ENCODE measurements around the gene BCL11A.
"Not testable (repeated sequence)": the region's sequence is repeated elsewhere in the genome, so short reads cannot be mapped to it uniquely, and the experiment has no call there.

BCL11A gene

GRCh38 chr2:60426880-60427279 lies 126.6 kb downstream of the BCL11A start:
- Mint-ChIP-seq H3K27ac (ENCODE audit: low read depth) (no peak overlapping the region), H3K4me1 (no peaks in the 10 kb centered on the region), H3K27me3 (no peaks in the 10 kb centered on the region), H3K4me3 (no peak overlapping the region), H3K9me3 (no peaks in the 10 kb centered on the region), H3K36me3 (ENCODE audit: insufficient read depth) (no peaks in the 10 kb centered on the region)
- no peak for DNase-seq (ENCODE audit: low spot score in 2 of 2)
- ATAC-seq (replicated peaks; ENCODE audit: extremely low read depth, poor library complexity, severe bottlenecking), result no peak

- Mint-ChIP-seq H3K4me3 (no peak overlapping the region), H3K27me3 (no peaks in the 10 kb centered on the region), H3K9me3 (no peaks in the 10 kb centered on the region), H3K4me1 (no peaks in the 10 kb centered on the region), H3K27ac (ENCODE audit: low read depth) (no peak overlapping the region), H3K36me3 (ENCODE audit: insufficient read depth) (no peaks in the 10 kb centered on the region)
- ATAC-seq (replicated peaks; ENCODE audit: extremely low read depth, poor library complexity, severe bottlenecking) (no peak), DNase-seq (ENCODE audit: low spot score in 2 of 2) (no peak)
Measured at GRCh38 chr2:60426341-60426740, 127.1 kb downstream of the BCL11A start.

GRCh38 chr2:60424233-60424632 lies 129.2 kb downstream of the BCL11A start:
- no peak for ATAC-seq (replicated peaks; ENCODE audit: extremely low read depth, poor library complexity, severe bottlenecking)

GRCh38 chr2:60423505-60423904 lies 129.9 kb downstream of the BCL11A start:
- ATAC-seq (replicated peaks; ENCODE audit: extremely low read depth, poor library complexity, severe bottlenecking) (no peak), DNase-seq (ENCODE audit: low spot score in 2 of 2) (no peak)
- Mint-ChIP-seq H3K27ac (ENCODE audit: low read depth) (no peak overlapping the region), H3K36me3 (ENCODE audit: insufficient read depth) (no peaks in the 10 kb centered on the region), H3K4me3 (no peak overlapping the region), H3K9me3 (no peaks in the 10 kb centered on the region), H3K27me3 (peaks cover 12% of the 10 kb centered on the region), H3K4me1 (no peaks in the 10 kb centered on the region)

More at GRCh38 chr2:60424233-60424632, 129.2 kb downstream of the BCL11A start:
- no peaks in the 10 kb centered on the region for H3K36me3 Mint-ChIP-seq (ENCODE audit: insufficient read depth)
- DNase-seq (ENCODE audit: low spot score in 2 of 2), result no peak
- H3K4me3 Mint-ChIP-seq, result no peak overlapping the region
- H3K27ac Mint-ChIP-seq (ENCODE audit: low read depth), result no peak overlapping the region
- no peaks in the 10 kb centered on the region for H3K4me1 Mint-ChIP-seq
- H3K9me3 Mint-ChIP-seq, result no peaks in the 10 kb centered on the region
- peaks cover 4% of the 10 kb centered on the region for H3K27me3 Mint-ChIP-seq

GRCh38 chr2:60422826-60423483 lies 130.5 kb downstream of the BCL11A start:
- DNase-seq (ENCODE audit: low spot score in 2 of 2), result no peak
- Mint-ChIP-seq H3K4me3 (no peak overlapping the region), H3K9me3 (no peaks in the 10 kb centered on the region), H3K4me1 (no peaks in the 10 kb centered on the region), H3K36me3 (ENCODE audit: insufficient read depth) (no peaks in the 10 kb centered on the region), H3K27ac (ENCODE audit: low read depth) (no peak overlapping the region), H3K27me3 (peaks cover 13% of the 10 kb centered on the region)
- no peak for ATAC-seq (replicated peaks; ENCODE audit: extremely low read depth, poor library complexity, severe bottlenecking)

- H3K4me1 Mint-ChIP-seq; H3K27ac Mint-ChIP-seq (ENCODE audit: low read depth); ATAC-seq (replicated peaks; ENCODE audit: extremely low read depth, poor library complexity, severe bottlenecking); H3K9me3 Mint-ChIP-seq; H3K4me3 Mint-ChIP-seq; H3K36me3 Mint-ChIP-seq (ENCODE audit: insufficient read depth); DNase-seq (ENCODE audit: low spot score in 2 of 2): not testable (repeated sequence)
- peaks cover 13% of the 10 kb centered on the region for H3K27me3 Mint-ChIP-seq
Measured at GRCh38 chr2:60417210-60417609, 136.2 kb downstream of the BCL11A start.

- Mint-ChIP-seq H3K27me3 (peaks cover 13% of the 10 kb centered on the region), H3K9me3 (peaks cover 6% of the 10 kb centered on the region), H3K36me3 (ENCODE audit: insufficient read depth) (no peaks in the 10 kb centered on the region), H3K4me1 (no peaks in the 10 kb centered on the region), H3K4me3 (no peak overlapping the region), H3K27ac (ENCODE audit: low read depth) (no peak overlapping the region)
- DNase-seq (ENCODE audit: low spot score in 2 of 2) (no peak), ATAC-seq (replicated peaks; ENCODE audit: extremely low read depth, poor library complexity, severe bottlenecking) (no peak)
Measured at GRCh38 chr2:60416221-60417008, 137.0 kb downstream of the BCL11A start.

GRCh38 chr2:60415814-60416213 lies 137.6 kb downstream of the BCL11A start:
- H3K27ac Mint-ChIP-seq (ENCODE audit: low read depth), result no peak overlapping the region
- no peak for DNase-seq (ENCODE audit: low spot score in 2 of 2)

GRCh38 chr2:60414495-60415138 lies 138.8 kb downstream of the BCL11A start:
- Mint-ChIP-seq H3K4me1 (no peaks in the 10 kb centered on the region), H3K36me3 (ENCODE audit: insufficient read depth) (no peaks in the 10 kb centered on the region), H3K27me3 (peaks cover 12% of the 10 kb centered on the region), H3K9me3 (peaks cover 6% of the 10 kb centered on the region), H3K4me3 (no peak overlapping the region), H3K27ac (ENCODE audit: low read depth) (no peak overlapping the region)
- no peak for ATAC-seq (replicated peaks; ENCODE audit: extremely low read depth, poor library complexity, severe bottlenecking)
- no peak for DNase-seq (ENCODE audit: low spot score in 2 of 2)

More at GRCh38 chr2:60415814-60416213, 137.6 kb downstream of the BCL11A start:
- Mint-ChIP-seq H3K4me1 (no peaks in the 10 kb centered on the region), H3K27me3 (peaks cover 13% of the 10 kb centered on the region), H3K9me3 (peaks cover 6% of the 10 kb centered on the region), H3K36me3 (ENCODE audit: insufficient read depth) (no peaks in the 10 kb centered on the region), H3K4me3 (no peak overlapping the region)
- ATAC-seq (replicated peaks; ENCODE audit: extremely low read depth, poor library complexity, severe bottlenecking), result no peak

GRCh38 chr2:60413814-60414168 lies 139.7 kb downstream of the BCL11A start:
- H3K36me3 Mint-ChIP-seq (ENCODE audit: insufficient read depth), result no peaks in the 10 kb centered on the region
- DNase-seq (ENCODE audit: low spot score in 2 of 2) (no peak), ATAC-seq (replicated peaks; ENCODE audit: extremely low read depth, poor library complexity, severe bottlenecking) (no peak)
- H3K4me3 Mint-ChIP-seq, result no peak overlapping the region
- H3K27me3 Mint-ChIP-seq, result peaks cover 4% of the 10 kb centered on the region
- H3K9me3 Mint-ChIP-seq, result peaks cover 6% of the 10 kb centered on the region
- no peak overlapping the region for H3K27ac Mint-ChIP-seq (ENCODE audit: low read depth)
- no peaks in the 10 kb centered on the region for H3K4me1 Mint-ChIP-seq

GRCh38 chr2:60413069-60413813 lies 140.2 kb downstream of the BCL11A start:
- no peaks in the 10 kb centered on the region for H3K36me3 Mint-ChIP-seq (ENCODE audit: insufficient read depth)
- H3K9me3 Mint-ChIP-seq, result peaks cover 6% of the 10 kb centered on the region
- H3K4me3 Mint-ChIP-seq, result no peak overlapping the region
- no peaks in the 10 kb centered on the region for H3K27me3 Mint-ChIP-seq
- ATAC-seq (replicated peaks; ENCODE audit: extremely low read depth, poor library complexity, severe bottlenecking), result no peak
- no peak overlapping the region for H3K27ac Mint-ChIP-seq (ENCODE audit: low read depth)
- no peaks in the 10 kb centered on the region for H3K4me1 Mint-ChIP-seq
- no peak for DNase-seq (ENCODE audit: low spot score in 2 of 2)

- no peaks in the 10 kb centered on the region for H3K36me3 Mint-ChIP-seq (ENCODE audit: insufficient read depth)
- no peak for ATAC-seq (replicated peaks; ENCODE audit: extremely low read depth, poor library complexity, severe bottlenecking)
- peaks cover 6% of the 10 kb centered on the region for H3K9me3 Mint-ChIP-seq
- no peak overlapping the region for H3K27ac Mint-ChIP-seq (ENCODE audit: low read depth)
- H3K4me1 Mint-ChIP-seq, result no peaks in the 10 kb centered on the region
- no peak overlapping the region for H3K4me3 Mint-ChIP-seq
- peaks cover under 1% of the 10 kb centered on the region for H3K27me3 Mint-ChIP-seq
- no peak for DNase-seq (ENCODE audit: low spot score in 2 of 2)
Measured at GRCh38 chr2:60412620-60413019, 140.8 kb downstream of the BCL11A start.
